Right lung (tissue), 5 donors: ENCODE measurements around the gene HYI. TPM values are rescaled to one million over a fixed set of nuclear protein-coding genes. Genes with fewer than 3 reads are reported as not detected.

Experiments used
- DNase-seq, 2 donors: peaks; one replicate each; pipeline ENCODE4 v3.0.0-alpha.2; 2013
- polyA plus RNA-seq, 5 donors: library from polyadenylated mRNA; unstranded; fragments of 120-200 nt; gene quantifications; one replicate each; pipeline versions ENCODE4 v1.2.1 to v1.2.3, GENCODE V29; 2013; ENCODE audit warnings: inconsistent platforms in 1 of 5, low replicate concordance in 1 of 5; ENCODE audit not compliant: insufficient read length in 5 of 5, insufficient read depth in 1 of 5

HYI gene
- polyA plus RNA-seq, 5 donors, result 43.8 to 55.9 (median 47.0) TPM

- no peak for DNase-seq
These were observed 48.4 kb downstream of the HYI start for GRCh38 chr1:43405219-43405875.

GRCh38 chr1:43404353-43404752 is 49.4 kb downstream of the HYI start:
- no peak for DNase-seq

- DNase-seq, result no peak
These were observed 51.5 kb downstream of the HYI start for GRCh38 chr1:43402089-43402865.

Other genes starting within 250 kb of the HYI start
- 10 to 100 TPM; 35.9 to 52.2 (median 47.4) TPM for gene TMEM125, start 183.9 kb downstream of the HYI start, polyA plus RNA-seq
- gene C1orf210, start 168.3 kb downstream of the HYI start, polyA plus RNA-seq, result 10 to 100 TPM in 2 of 5 donors, 1 to 10 TPM in 3; 9.4 to 11.3 (median 9.9) TPM
- gene TIE1, start 152.9 kb downstream of the HYI start, polyA plus RNA-seq, result 10 to 100 TPM; 74.8 to 99.7 (median 89.7) TPM
- 1 to 10 TPM in 2 of 5 donors, under 1 TPM in 3; 0.86 to 1.7 (median 0.99) TPM for gene MPL, start 116.1 kb downstream of the HYI start, polyA plus RNA-seq
- gene CDC20, start 95.0 kb downstream of the HYI start, polyA plus RNA-seq, result 10 to 100 TPM; 30.4 to 57.8 (median 36.9) TPM
- 10 to 100 TPM; 74.6 to 88.6 (median 77.1) TPM for gene ELOVL1, start 85.9 kb downstream of the HYI start, polyA plus RNA-seq
- gene MED8, start 64.1 kb downstream of the HYI start, polyA plus RNA-seq, result 10 to 100 TPM; 36.1 to 39.9 (median 38.7) TPM
- 10 to 100 TPM; 22.5 to 31.0 (median 26.4) TPM for gene SZT2, start 64.0 kb downstream of the HYI start, polyA plus RNA-seq
- gene PTPRF, start 77.0 kb upstream of the HYI start, polyA plus RNA-seq, result 100 to 1,000 TPM; 138 to 245 (median 157) TPM
- 10 to 100 TPM; 51.5 to 60.5 (median 58.0) TPM for gene KDM4A, start 196.2 kb upstream of the HYI start, polyA plus RNA-seq